Esophagus squamous epithelium (tissue), 4 donors: ENCODE results near the gene ADAMTS2.

ENCODE experiments used
- POLR2A ChIP-seq, 4 donors: fragments of 450-650 bp; IDR thresholded peaks; one replicate each; pipeline ENCODE4 v1.6.1; 2017; ENCODE audit warnings: antibody characterized with exemption in 4 of 4, mild to moderate bottlenecking in 4 of 4, moderate library complexity in 3 of 4
- TF ChIP-seq, protein P1 (sequence below), 6 experiments: fragments of 450-650 bp in 4 of 6; fragments of 200-600 bp in 2 of 6; sonication (generic) in 2 of 6; IDR thresholded peaks; one replicate each; pipeline ENCODE4 v1.5.1; 2016 to 2019; ENCODE audit warnings: antibody characterized with exemption in 6 of 6, mild to moderate bottlenecking in 4 of 6, moderate library complexity in 4 of 6

DNA sequence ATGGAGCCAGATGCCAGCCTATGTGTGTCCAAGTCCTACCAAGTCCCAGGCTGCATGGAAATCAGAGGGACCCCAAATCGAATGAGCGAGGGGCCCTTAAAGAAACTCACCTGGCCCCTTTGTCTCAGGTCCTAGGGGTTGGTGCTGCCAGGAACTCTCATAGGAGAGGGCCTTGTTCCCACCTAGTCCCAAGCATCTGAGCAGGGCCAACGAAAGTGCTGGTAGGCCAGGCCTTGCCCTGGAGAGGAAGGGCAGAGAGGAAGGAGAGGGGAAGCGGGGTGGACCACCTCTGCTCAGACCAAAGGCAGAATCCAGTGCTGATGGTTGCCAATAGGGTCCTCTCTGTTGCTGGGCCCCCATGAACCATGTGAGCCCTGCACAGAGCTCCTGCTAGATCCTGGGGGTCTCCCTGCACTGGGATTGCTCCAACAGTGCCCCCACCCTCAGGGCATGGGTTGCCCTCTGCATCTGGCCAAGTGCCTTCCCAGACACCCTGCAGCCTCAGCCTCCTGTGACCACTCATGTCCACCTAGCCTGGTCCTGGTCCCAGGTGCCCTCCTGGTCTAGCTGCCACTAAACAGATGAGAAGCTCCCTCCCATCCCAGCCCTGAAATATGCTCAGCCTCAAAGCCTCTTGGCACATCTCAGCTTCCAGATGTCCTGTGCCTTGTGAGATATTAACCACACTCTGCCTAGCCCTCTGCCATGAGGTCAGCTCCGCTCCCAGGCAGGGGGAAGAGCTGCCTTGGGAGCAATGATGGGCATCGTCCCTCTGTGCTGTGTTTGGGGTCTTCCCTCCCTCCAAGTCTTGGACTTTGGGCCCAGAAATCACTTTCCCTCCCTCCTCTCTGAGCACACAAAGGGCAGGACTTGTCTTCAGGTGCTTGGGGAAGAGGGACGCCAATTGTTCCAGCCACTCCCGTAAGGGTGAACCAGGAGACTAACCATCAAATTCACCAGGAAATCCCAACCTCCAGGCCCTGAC lies 109.6 kb downstream of the ADAMTS2 start:
- TF ChIP-seq, protein P1, sequence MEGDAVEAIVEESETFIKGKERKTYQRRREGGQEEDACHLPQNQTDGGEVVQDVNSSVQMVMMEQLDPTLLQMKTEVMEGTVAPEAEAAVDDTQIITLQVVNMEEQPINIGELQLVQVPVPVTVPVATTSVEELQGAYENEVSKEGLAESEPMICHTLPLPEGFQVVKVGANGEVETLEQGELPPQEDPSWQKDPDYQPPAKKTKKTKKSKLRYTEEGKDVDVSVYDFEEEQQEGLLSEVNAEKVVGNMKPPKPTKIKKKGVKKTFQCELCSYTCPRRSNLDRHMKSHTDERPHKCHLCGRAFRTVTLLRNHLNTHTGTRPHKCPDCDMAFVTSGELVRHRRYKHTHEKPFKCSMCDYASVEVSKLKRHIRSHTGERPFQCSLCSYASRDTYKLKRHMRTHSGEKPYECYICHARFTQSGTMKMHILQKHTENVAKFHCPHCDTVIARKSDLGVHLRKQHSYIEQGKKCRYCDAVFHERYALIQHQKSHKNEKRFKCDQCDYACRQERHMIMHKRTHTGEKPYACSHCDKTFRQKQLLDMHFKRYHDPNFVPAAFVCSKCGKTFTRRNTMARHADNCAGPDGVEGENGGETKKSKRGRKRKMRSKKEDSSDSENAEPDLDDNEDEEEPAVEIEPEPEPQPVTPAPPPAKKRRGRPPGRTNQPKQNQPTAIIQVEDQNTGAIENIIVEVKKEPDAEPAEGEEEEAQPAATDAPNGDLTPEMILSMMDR (IDR thresholded peaks at IDR 0.05): no peak
- no peak for TF ChIP-seq POLR2A (IDR thresholded peaks at IDR 0.05)
